UCSD-AML1 (cell line): ENCODE data around the gene CLDN17.

Experiments used
- DNase-seq: peaks from one replicate; lab custom pipeline; 2025; ENCODE audit not compliant: unreplicated experiment; lab: John Stamatoyannopoulos, UW

The CLDN17 gene

DNA sequence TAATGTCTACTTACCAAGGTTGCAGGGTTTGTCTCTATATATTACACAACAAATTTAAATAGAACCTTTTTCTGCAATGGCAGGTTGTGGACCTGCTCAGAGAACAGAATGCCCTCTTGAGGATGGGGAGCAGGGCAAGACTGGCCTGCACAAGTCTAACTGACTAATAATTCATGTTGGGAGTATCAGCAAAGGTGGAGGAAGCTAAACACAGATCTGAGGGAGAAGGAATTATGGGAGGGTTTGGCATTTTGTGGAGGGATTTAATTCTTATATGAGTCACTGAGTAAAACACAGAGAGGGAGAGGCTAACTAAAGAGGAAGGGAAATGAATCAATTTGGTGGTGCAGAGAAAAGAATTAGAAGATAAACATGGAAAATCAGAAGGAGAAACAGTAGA is 40.0 kb downstream of the CLDN17 start:
- DNase-seq, result no peak

DNA sequence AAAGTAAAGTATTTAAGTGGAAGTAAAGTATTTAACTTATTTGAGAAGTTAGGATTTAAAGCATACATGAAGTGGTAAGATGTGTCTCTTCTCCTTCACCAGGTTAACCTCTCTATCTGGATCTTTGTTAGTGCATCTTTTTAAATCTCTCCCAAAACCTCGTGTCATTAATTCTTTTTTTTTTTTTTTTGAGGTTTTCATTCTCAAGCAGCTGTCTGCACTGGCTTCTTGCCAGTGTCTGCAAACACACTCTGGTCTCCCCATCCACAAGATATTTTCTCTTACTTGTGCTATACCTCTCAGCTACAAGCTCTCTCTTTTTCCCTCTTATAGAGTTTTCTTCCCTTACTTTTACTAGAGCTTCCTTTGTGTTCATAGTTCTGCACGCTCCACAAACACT is 49.0 kb downstream of the CLDN17 start:
- DNase-seq, result no peak

DNA sequence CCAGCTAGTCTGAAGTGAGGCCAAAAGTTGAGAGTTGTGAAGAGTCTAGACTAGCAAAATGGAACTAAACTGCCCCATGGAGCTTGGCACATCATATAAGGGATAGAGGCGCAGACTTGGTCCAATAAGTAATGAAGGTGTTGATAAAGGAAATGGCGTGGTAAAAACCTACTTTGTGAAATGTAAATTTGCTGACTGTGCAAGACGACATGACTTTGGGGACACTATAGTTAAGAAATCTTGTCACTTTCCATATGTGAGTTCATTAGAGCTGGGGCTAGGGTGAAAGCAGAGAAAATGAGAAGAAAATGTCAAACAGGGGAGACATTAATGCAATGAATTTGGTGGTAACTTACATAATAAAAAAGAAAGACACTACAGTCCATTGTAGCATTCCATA is 50.1 kb downstream of the CLDN17 start:
- no peak for DNase-seq
